Gastrocnemius medialis (tissue), 4 donors: ENCODE data around the gene OPN4. TPM values are rescaled to one million over a fixed set of nuclear protein-coding genes. Genes with fewer than 3 reads are reported as not detected.
A peak's percentile ranks its signal among the peaks of the same experiment; 100 is the strongest.

Source experiments
- ATAC-seq, 2 donors: fragments of 150-250 bp; one replicate each; pipeline ENCODE4 v1.9.1; 2016
- DNase-seq, 2 donors: peaks; one replicate each; pipeline ENCODE4 v3.0.0-alpha.2; 2019
- H3K27ac ChIP-seq, 4 donors: fragments of 200-600 bp; sonication (generic); 1 replicate in 1 of 4; 2 replicates in 3 of 4; pipeline ENCODE4 v1.5.1; 2016 to 2018; ENCODE audit warnings: mild to moderate bottlenecking in 2 of 4, moderate library complexity in 1 of 4
- H3K27me3 ChIP-seq, 3 donors: fragments of 200-600 bp; sonication (generic) in 2 of 3; 1 replicate in 1 of 3; 2 replicates in 2 of 3; pipeline versions ENCODE4 v1.5.1 to v1.6.0; 2016 to 2019; ENCODE audit warnings: mild to moderate bottlenecking in 1 of 3, moderate library complexity in 1 of 3
- H3K36me3 ChIP-seq, 2 donors: fragments of 200-600 bp; sonication (generic) in 1 of 2; one replicate each; pipeline ENCODE4 v1.5.1; 2017 to 2018
- H3K4me1 ChIP-seq, 2 donors: fragments of 200-600 bp; sonication (generic) in 1 of 2; one replicate each; pipeline ENCODE4 v1.5.1; 2016 to 2017; ENCODE audit warnings: mild to moderate bottlenecking in 2 of 2
- H3K4me3 ChIP-seq, 4 donors: fragments of 200-600 bp; sonication (generic) in 3 of 4; 1 replicate in 1 of 4; 2 replicates in 3 of 4; pipeline ENCODE4 v1.5.1; 2016 to 2019; ENCODE audit warnings: mild to moderate bottlenecking in 2 of 4
- H3K9me3 ChIP-seq, 3 donors: fragments of 200-600 bp; sonication (generic) in 2 of 3; 1 replicate in 1 of 3; 2 replicates in 2 of 3; pipeline ENCODE4 v1.5.1; 2016 to 2019
- CTCF ChIP-seq, 5 experiments: fragments of 450-650 bp in 3 of 5; fragments of 200-600 bp in 2 of 5; sonication (generic) in 2 of 5; IDR thresholded peaks in 4 of 5; conservative IDR thresholded peaks in 1 of 5; 1 replicate in 4 of 5; 2 replicates in 1 of 5; pipeline ENCODE4 v1.5.1; 2016 to 2019; ENCODE audit warnings: antibody characterized with exemption in 5 of 5, mild to moderate bottlenecking in 3 of 5, moderate library complexity in 3 of 5
- POLR2A ChIP-seq, 2 donors: fragments of 450-650 bp; IDR thresholded peaks; one replicate each; pipeline ENCODE4 v1.6.1; 2017; ENCODE audit warnings: antibody characterized with exemption in 2 of 2, mild to moderate bottlenecking in 2 of 2, moderate library complexity in 2 of 2
- in situ Hi-C, 4 donors: fragments of 200-750 bp; cut with MboI; loops; one replicate each; pipeline versions ENCODE4 v1.15.0 to v1.8.0; 2017; ENCODE audit warnings: low sequenced_read_pairs in 4 of 4
- intact Hi-C: fragments of 100-400 bp; cut with DNase I; formaldehyde crosslinking; loops from one replicate; pipeline ENCODE4 v1.15.1; 2023; ENCODE audit warnings: low total_unique reads
- total RNA-seq, 4 donors: library from RNA; depleted of rRNA; stranded (reverse); fragments of >200 nt; gene quantifications; one replicate each; pipeline versions ENCODE4 v1.1.0 to v1.2.3, GENCODE V29; 2016

Gene OPN4
- total RNA-seq, 4 donors from 2014 or later = 0.13 to 4.2 (median 0.92) TPM; not detected in 1

GRCh38 chr10:86658751-86659150 is 4.4 kb downstream of the OPN4 start:
- DNase-seq (no peak), ATAC-seq (no peak)
- in situ Hi-C loops = no loop called here
- intact Hi-C loops = no loop called here
- H3K36me3 ChIP-seq = no peaks in the 10 kb centered on the region
- no peaks in the 10 kb centered on the region for H3K9me3 ChIP-seq
- H3K27ac ChIP-seq = peak overlapping the region in 1 of 4 donors; percentile 29
- H3K4me3 ChIP-seq = no peak overlapping the region
- H3K4me1 ChIP-seq = peaks cover 24 to 31% of the 10 kb centered on the region in 2 donors
- H3K27me3 ChIP-seq = no peaks in the 10 kb centered on the region
- no peak for TF ChIP-seq CTCF (IDR thresholded peaks at IDR 0.05 in 4 of 5, conservative IDR thresholded peaks at IDR 0.05 in 1 of 5)
- TF ChIP-seq POLR2A (IDR thresholded peaks at IDR 0.05) = no peak

DNA sequence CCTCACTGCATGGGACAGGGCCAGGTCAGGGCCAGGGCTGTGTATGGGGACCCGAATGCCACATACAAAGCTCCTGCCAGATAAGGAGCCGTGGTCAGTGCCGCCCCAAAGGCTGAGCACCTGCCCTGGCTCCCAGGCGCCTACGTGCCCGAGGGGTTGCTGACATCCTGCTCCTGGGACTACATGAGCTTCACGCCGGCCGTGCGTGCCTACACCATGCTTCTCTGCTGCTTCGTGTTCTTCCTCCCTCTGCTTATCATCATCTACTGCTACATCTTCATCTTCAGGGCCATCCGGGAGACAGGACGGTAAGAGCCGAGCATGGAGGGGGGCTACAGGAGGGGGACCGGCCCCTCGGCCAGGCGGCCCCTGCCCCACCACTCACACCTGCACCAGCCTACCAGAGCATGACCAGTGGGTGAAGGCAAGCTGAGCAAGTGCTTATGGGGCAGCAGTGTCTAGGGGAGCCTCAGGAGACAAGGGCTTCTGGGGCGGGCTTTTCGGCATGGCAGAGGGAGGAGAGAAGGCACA is 4.9 kb downstream of the OPN4 start:
- Histone ChIP-seq H3K27me3 (no peaks in the 10 kb centered on the region), H3K4me3 (no peak overlapping the region), H3K9me3 (no peaks in the 10 kb centered on the region), H3K27ac (no peak overlapping the region), H3K36me3 (no peaks in the 10 kb centered on the region), H3K4me1 (peaks cover 29 to 36% of the 10 kb centered on the region in 2 donors)
- TF ChIP-seq POLR2A (IDR thresholded peaks at IDR 0.05) (no peak), CTCF (IDR thresholded peaks at IDR 0.05 in 4 of 5, conservative IDR thresholded peaks at IDR 0.05 in 1 of 5) (no peak)
- in situ Hi-C loops (no loop called here), intact Hi-C loops (no loop called here)
- DNase-seq (peak in 1 of 2 donors; percentile 10), ATAC-seq (no peak)

DNA sequence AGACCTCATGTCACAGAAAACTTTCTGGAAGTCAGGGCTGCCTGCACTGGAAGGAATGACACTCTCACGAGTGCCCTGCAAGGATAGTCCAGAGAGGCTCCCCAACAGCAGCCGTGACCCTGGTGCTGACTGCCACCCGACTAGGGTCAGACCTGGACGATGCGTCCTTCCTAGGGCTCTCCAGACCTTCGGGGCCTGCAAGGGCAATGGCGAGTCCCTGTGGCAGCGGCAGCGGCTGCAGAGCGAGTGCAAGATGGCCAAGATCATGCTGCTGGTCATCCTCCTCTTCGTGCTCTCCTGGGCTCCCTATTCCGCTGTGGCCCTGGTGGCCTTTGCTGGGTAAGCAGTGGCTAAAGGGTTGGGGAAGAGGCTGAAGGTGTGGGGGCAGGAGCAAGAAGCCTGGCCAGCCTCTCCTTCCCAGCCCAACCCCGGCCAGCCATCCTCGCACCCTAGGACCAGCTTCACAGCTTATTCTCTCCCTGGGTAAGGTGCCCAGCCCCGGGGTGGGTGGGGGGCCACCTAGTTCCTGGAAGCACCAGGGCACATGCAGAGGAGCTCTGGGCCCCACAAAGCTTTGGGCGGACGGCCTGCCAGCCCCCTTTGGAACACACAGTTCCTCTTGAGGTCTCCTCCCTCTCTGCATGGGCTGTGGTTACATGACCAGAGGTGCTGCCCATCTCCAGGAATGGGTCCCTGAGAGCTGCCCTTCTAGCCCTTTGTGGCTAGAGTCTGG is 5.5 kb downstream of the OPN4 start:
- intact Hi-C loops (no loop called here), in situ Hi-C loops (no loop called here)
- Histone ChIP-seq H3K9me3 (no peaks in the 10 kb centered on the region), H3K4me3 (no peak overlapping the region), H3K36me3 (no peaks in the 10 kb centered on the region), H3K4me1 (peaks cover 35 to 42% of the 10 kb centered on the region in 2 donors), H3K27me3 (no peaks in the 10 kb centered on the region), H3K27ac (no peak overlapping the region)
- TF ChIP-seq POLR2A (IDR thresholded peaks at IDR 0.05) (no peak), CTCF (IDR thresholded peaks at IDR 0.05 in 4 of 5, conservative IDR thresholded peaks at IDR 0.05 in 1 of 5) (no peak)
- DNase-seq = peak in 1 of 2 donors; percentile 13
- ATAC-seq = no peak

- H3K4me3 ChIP-seq = no peak overlapping the region
- H3K9me3 ChIP-seq = no peaks in the 10 kb centered on the region
- peaks cover 51 to 55% of the 10 kb centered on the region in 2 donors for H3K4me1 ChIP-seq
- in situ Hi-C loops (no loop called here), intact Hi-C loops (loop anchor here (1.0 kb wide), 1 partner anchor 23 kb away; no protein-coding TSS in a partner anchor)
- H3K36me3 ChIP-seq = no peaks in the 10 kb centered on the region
- no peaks in the 10 kb centered on the region for H3K27me3 ChIP-seq
- H3K27ac ChIP-seq = peak overlapping the region; percentile 98 to 100 (median 99)
- ATAC-seq (peak; percentile 76 to 82), DNase-seq (peak; percentile 90 to 98)
- TF ChIP-seq CTCF (IDR thresholded peaks at IDR 0.05 in 4 of 5, conservative IDR thresholded peaks at IDR 0.05 in 1 of 5) (peak in 1 of 5 experiments; percentile 33), POLR2A (IDR thresholded peaks at IDR 0.05) (peak; percentile 25 to 41)
Observed at GRCh38 chr10:86661161-86662025, 7.0 kb downstream of the OPN4 start.
